GM18526 (cell line): ENCODE data around the gene NPHP4.

Experiments used
- POLR2A ChIP-seq: IDR thresholded peaks from 3 replicates; pipeline ENCODE4 v1.6.1; 2011; ENCODE audit not compliant: insufficient read length; ENCODE audit errors: extremely low read depth

Gene NPHP4

GRCh38 chr1:5933050-5933449 is 59.2 kb downstream of the NPHP4 start:
- TF ChIP-seq POLR2A: no peak

GRCh38 chr1:5928714-5929400 is 63.4 kb downstream of the NPHP4 start:
- no peak for TF ChIP-seq POLR2A

- no peak for TF ChIP-seq POLR2A
Observed at GRCh38 chr1:5927506-5928370, 64.5 kb downstream of the NPHP4 start.

GRCh38 chr1:5926686-5927435 is 65.4 kb downstream of the NPHP4 start:
- TF ChIP-seq POLR2A: no peak

GRCh38 chr1:5921671-5922070 is 70.6 kb downstream of the NPHP4 start:
- no peak for TF ChIP-seq POLR2A

GRCh38 chr1:5921129-5921528 is 71.1 kb downstream of the NPHP4 start:
- TF ChIP-seq POLR2A: no peak

GRCh38 chr1:5920201-5920600 is 72.0 kb downstream of the NPHP4 start:
- TF ChIP-seq POLR2A: no peak

GRCh38 chr1:5918275-5918649 is 74.0 kb downstream of the NPHP4 start:
- TF ChIP-seq POLR2A: no peak

GRCh38 chr1:5917591-5918274 is 74.5 kb downstream of the NPHP4 start:
- no peak for TF ChIP-seq POLR2A

GRCh38 chr1:5917281-5917590 is 75.0 kb downstream of the NPHP4 start:
- TF ChIP-seq POLR2A: no peak

GRCh38 chr1:5916572-5917280 is 75.5 kb downstream of the NPHP4 start:
- TF ChIP-seq POLR2A: no peak

GRCh38 chr1:5915587-5916571 is 76.3 kb downstream of the NPHP4 start:
- TF ChIP-seq POLR2A: no peak

- no peak for TF ChIP-seq POLR2A
Observed at GRCh38 chr1:5914676-5915365, 77.4 kb downstream of the NPHP4 start.
